IgD-negative memory B cell (primary cell): ENCODE data around the gene MAPK1. TPM values are rescaled to one million over a fixed set of nuclear protein-coding genes. Genes with fewer than 3 reads are reported as not detected.
A peak's percentile ranks its signal among the peaks of the same experiment; 100 is the strongest.
"Not testable (repeated sequence)": the region's sequence is repeated elsewhere in the genome, so short reads cannot be mapped to it uniquely, and the experiment has no call there.

Experiments
- H3K27ac Mint-ChIP-seq, 3 donors: one replicate each; pipeline ENCODE4 v1.8.0; 2020 to 2022; ENCODE audit warnings: mild to moderate bottlenecking in 3 of 3, mixed read lengths in 3 of 3, moderate library complexity in 1 of 3
- H3K27me3 Mint-ChIP-seq: one replicate; pipeline ENCODE4 v1.8.0; 2021; ENCODE audit warnings: mixed read lengths
- H3K36me3 Mint-ChIP-seq: one replicate; pipeline ENCODE4 v1.8.0; 2020; ENCODE audit warnings: mild to moderate bottlenecking, mixed read lengths
- H3K4me1 Mint-ChIP-seq, 3 donors: one replicate each; pipeline ENCODE4 v1.8.0; 2020 to 2022; ENCODE audit warnings: mixed read lengths in 3 of 3, mild to moderate bottlenecking in 1 of 3
- H3K4me3 Mint-ChIP-seq, 4 donors: one replicate each; pipeline ENCODE4 v1.8.0; 2020 to 2022; ENCODE audit warnings: mild to moderate bottlenecking in 4 of 4, mixed read lengths in 4 of 4, moderate library complexity in 3 of 4
- H3K9me3 Mint-ChIP-seq, 3 donors: one replicate each; pipeline ENCODE4 v1.8.0; 2020 to 2021; ENCODE audit warnings: mixed read lengths in 3 of 3, mild to moderate bottlenecking in 1 of 3
- polyA plus RNA-seq: library from polyadenylated mRNA; unstranded; fragments of 300-500 nt; fragmentation: Illumina TruSeq; gene quantifications from one replicate; pipeline ENCODE4 v1.2.3, GENCODE V29; 2021

MAPK1 gene
- polyA plus RNA-seq, 1 donor from 2014 or later = 41.2 TPM

DNA sequence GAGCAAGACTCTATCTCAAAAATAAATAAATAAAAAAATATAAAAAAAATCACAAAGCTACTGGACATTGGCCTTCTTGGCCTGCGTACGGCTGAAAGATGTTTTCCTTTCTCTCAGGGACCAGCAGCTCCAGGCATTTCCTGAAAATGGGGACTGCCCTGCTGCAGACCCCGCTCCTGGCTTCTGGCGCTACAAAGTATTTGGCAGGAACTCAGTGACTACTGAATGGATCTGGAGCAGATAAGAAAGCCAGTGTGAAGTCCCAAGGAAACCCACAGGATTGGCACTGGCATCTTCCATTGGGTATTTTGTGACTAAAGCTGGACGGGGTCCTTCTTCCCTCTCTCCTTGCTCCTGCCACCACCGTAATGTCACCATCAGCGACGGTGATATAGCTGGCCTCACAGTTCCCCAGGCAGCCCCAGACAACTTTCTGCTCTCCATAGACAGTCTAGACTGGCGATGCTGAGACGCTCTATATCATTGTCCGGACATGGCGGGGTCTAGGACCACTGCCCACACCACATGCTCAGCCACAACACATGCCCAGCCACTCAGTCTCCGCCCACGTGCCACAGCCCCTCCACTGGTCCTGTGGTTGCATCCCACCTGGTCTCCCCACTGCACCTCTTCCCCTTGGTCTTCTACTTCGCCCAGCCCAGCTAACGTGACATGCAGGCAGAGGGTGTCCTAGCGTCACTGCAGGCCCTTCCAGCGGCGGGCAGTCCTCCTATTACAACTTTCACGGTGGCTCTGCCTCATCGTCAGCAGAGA is 109.2 kb downstream of the MAPK1 start:
- H3K4me1 Mint-ChIP-seq = peaks cover 7 to 13% (median 10%) of the 10 kb centered on the region in 3 donors

GRCh38 chr22:21755851-21756284 is 111.6 kb downstream of the MAPK1 start:
- Mint-ChIP-seq H3K27ac (peak overlapping the region in 1 of 3 donors; percentile 26), H3K4me1 (peaks cover 7 to 13% (median 10%) of the 10 kb centered on the region in 3 donors), H3K36me3 (peaks cover 5% of the 10 kb centered on the region), H3K4me3 (peak overlapping the region in 1 of 4 donors; percentile 48), H3K9me3 (no peaks in the 10 kb centered on the region), H3K27me3 (no peaks in the 10 kb centered on the region)

More for the DNA sequence above, 109.2 kb downstream of the MAPK1 start:
- Mint-ChIP-seq H3K27me3 (no peaks in the 10 kb centered on the region), H3K4me3 (peak overlapping the region in 1 of 4 donors; percentile 49), H3K27ac (peak overlapping the region in 1 of 3 donors; percentile 26), H3K36me3 (peaks cover 8% of the 10 kb centered on the region), H3K9me3 (no peaks in the 10 kb centered on the region)

- Mint-ChIP-seq H3K4me3 (peak overlapping the region in 2 of 4 donors; percentile 20 to 50), H3K9me3 (no peaks in the 10 kb centered on the region), H3K27ac (peak overlapping the region in 2 of 3 donors; percentile 30 to 67), H3K27me3 (no peaks in the 10 kb centered on the region), H3K36me3 (peaks cover 5% of the 10 kb centered on the region), H3K4me1 (peaks cover 7 to 13% (median 10%) of the 10 kb centered on the region in 3 donors)
Measured at GRCh38 chr22:21754523-21754922, 112.9 kb downstream of the MAPK1 start.

DNA sequence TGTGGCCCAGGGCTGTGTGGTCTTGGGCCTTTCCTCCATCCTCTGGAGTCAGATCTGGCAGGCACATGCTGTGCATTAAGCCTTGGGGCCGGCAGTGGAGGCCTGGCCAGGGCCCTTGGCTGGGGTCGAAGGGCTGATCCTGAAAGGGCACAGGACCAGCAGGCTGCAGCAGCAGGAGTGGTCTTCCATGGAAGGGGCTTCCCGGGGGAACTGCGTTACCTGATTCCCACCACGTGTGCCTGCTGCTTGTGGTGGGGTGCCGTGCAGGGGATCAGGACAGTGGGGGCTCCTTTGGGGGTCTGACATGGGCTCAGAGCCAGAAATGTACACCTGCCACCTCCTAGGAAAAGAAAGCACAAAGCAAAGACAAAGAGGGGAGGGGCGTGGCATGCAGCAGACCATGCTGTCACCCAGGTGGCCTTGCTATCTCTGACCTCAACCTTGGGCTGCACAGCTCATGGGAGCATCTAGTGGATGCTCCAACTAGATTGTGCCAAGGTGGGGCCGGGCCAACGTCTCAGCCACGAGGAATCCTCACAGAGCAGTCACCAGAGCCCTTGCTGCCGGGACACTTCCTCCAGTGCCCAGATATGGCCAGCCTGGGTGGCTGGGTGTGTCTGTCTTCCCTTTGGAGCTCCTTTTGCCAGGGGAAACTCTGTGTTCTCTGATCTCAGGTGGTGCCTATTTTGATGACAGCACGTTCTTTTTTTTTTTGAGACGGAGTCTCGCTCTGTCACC is 113.9 kb downstream of the MAPK1 start:
- H3K9me3 Mint-ChIP-seq = no peaks in the 10 kb centered on the region
- H3K4me3 Mint-ChIP-seq = no peak overlapping the region
- no peaks in the 10 kb centered on the region for H3K27me3 Mint-ChIP-seq
- peaks cover 8 to 13% (median 10%) of the 10 kb centered on the region in 3 donors for H3K4me1 Mint-ChIP-seq
- peak overlapping the region in 1 of 3 donors; percentile 30 for H3K27ac Mint-ChIP-seq
- H3K36me3 Mint-ChIP-seq = peaks cover 5% of the 10 kb centered on the region

DNA sequence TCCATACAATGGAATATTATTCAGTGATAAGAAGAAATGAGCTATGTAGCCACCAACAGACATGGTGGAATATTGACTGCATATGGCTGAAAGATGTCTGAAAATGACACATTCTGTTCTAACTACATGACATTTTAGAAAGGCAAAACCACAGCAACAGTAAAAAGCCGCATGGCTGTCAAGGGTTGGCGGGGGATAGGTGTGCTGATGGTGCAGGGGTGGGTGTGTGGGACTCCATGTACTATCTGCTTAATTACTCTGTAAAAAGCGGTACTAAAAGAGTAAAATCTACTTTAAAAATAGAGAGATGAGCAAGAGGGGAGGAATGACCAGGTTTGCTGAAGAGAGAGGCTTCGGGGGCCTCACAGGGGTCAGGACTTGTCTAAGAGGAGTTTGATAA is 115.2 kb downstream of the MAPK1 start:
- peaks cover 9 to 13% (median 10%) of the 10 kb centered on the region in 3 donors for H3K4me1 Mint-ChIP-seq
- H3K4me3 Mint-ChIP-seq = no peak overlapping the region
- no peak overlapping the region for H3K27ac Mint-ChIP-seq
- no peaks in the 10 kb centered on the region for H3K27me3 Mint-ChIP-seq
- peaks cover 2% of the 10 kb centered on the region for H3K36me3 Mint-ChIP-seq
- no peaks in the 10 kb centered on the region for H3K9me3 Mint-ChIP-seq

DNA sequence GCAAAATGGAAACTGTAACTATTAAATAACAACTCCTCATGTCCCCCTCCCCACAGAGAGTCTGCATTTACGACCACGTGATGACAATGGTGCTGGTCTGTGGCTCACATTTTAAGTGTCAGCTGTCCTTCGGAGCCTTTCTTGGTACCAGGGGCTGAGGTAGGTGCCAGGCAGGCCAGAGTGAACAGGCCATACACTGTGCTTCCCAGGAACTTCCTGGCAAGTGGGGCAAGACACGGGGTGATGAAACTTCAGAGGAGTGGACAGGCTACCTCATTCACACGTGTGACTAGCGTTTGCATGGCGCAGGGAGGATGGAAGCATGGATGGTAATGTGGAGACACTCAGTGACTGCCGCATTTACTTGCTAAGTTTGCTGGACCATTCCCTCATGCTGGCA is 121.5 kb downstream of the MAPK1 start:
- H3K4me3 Mint-ChIP-seq = no peak overlapping the region
- no peaks in the 10 kb centered on the region for H3K9me3 Mint-ChIP-seq
- no peaks in the 10 kb centered on the region for H3K27me3 Mint-ChIP-seq
- H3K4me1 Mint-ChIP-seq = peaks cover 0 to 3% (median 0%) of the 10 kb centered on the region in 3 donors
- H3K27ac Mint-ChIP-seq = no peak overlapping the region
- no peaks in the 10 kb centered on the region for H3K36me3 Mint-ChIP-seq

DNA sequence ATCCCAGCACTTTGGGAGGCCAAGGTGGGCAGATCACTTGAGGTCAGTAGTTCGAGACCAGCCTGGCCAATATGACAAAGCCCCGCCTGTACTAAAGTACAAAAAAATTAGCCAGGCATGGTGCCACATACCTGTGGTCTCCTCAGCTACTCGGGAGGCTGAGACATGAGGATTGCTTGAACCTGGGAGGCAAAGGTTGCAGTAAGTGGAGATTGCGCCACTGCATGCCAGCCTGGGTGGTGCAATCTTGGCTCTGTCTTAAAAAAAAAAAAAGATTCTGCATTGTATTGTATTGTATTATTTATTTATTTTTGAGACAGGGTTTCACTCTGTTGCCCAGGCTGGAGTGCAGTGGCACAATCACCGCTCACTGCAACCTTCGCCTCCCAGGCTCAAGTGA is 122.5 kb downstream of the MAPK1 start:
- not testable (repeated sequence) for H3K36me3 Mint-ChIP-seq, H3K27ac Mint-ChIP-seq, H3K4me3 Mint-ChIP-seq, H3K27me3 Mint-ChIP-seq, H3K4me1 Mint-ChIP-seq, H3K9me3 Mint-ChIP-seq

- H3K27me3 Mint-ChIP-seq = no peaks in the 10 kb centered on the region
Measured at GRCh38 chr22:21741790-21742189, 125.7 kb downstream of the MAPK1 start.

DNA sequence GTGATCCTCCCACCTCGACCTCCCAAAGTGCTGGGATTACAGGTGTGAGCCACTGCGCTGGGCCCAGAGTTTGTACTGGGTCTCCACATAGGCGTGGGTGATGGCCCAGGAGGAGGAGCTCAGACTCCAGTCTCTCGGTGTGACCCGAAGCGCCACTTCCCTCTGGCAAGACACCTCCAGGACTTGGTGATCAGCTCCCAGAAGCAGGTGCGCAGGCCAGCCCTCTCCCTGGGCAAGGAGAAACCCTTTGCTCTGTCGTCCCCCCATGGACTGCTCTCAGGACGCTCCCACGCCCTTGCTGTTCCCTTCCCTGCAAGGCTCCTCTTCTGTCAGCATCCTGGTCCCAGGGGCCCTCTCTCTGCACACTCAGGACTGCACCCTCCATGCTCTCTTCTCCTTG is 126.4 kb downstream of the MAPK1 start:
- no peaks in the 10 kb centered on the region for H3K9me3 Mint-ChIP-seq
- H3K27ac Mint-ChIP-seq = no peak overlapping the region
- peaks cover 2% of the 10 kb centered on the region for H3K36me3 Mint-ChIP-seq
- no peak overlapping the region for H3K4me3 Mint-ChIP-seq
- H3K4me1 Mint-ChIP-seq = peaks cover 0 to 11% (median 7%) of the 10 kb centered on the region in 3 donors
- H3K27me3 Mint-ChIP-seq = no peaks in the 10 kb centered on the region

More at GRCh38 chr22:21741790-21742189, 125.7 kb downstream of the MAPK1 start:
- Mint-ChIP-seq H3K4me1 (peaks cover 0 to 11% (median 7%) of the 10 kb centered on the region in 3 donors), H3K27ac (no peak overlapping the region), H3K9me3 (no peaks in the 10 kb centered on the region), H3K36me3 (peaks cover 2% of the 10 kb centered on the region), H3K4me3 (no peak overlapping the region)

DNA sequence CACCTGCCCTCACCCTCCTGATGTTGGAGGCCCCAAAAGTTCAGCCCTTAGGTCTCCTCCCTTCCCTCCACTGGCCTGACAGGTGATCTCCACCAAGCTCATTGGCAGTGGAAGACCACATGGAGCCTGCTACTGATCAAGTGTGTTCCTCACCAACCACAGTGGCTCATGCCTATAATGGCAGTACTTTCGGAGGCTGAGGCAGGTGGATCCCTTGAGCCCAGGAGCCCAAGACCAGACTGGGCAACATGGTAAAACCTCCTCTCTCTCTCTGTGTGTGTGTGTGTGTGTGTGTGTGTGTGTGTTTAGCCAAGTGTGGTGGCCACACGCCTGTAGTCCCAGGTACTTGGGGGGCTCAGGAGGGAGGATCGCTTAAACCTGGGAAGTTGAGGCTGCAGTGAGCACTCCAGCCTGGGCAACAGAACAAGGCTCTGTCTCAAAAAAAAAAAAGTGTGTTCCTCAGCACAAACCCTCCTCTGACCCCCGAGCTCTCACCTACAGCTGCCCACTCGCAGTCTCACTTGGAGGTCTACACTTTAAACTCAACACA is 127.5 kb downstream of the MAPK1 start:
- peak overlapping the region in 1 of 4 donors; percentile 56 for H3K4me3 Mint-ChIP-seq

GRCh38 chr22:21738966-21739365 is 128.5 kb downstream of the MAPK1 start:
- Mint-ChIP-seq H3K27ac (peak overlapping the region in 1 of 3 donors; percentile 57), H3K27me3 (no peaks in the 10 kb centered on the region), H3K4me3 (peak overlapping the region in 1 of 4 donors; percentile 41), H3K4me1 (peaks cover 12 to 16% (median 13%) of the 10 kb centered on the region in 3 donors), H3K36me3 (peaks cover 2% of the 10 kb centered on the region), H3K9me3 (no peaks in the 10 kb centered on the region)

More for the DNA sequence above, 127.5 kb downstream of the MAPK1 start:
- peak overlapping the region in 2 of 3 donors; percentile 43 to 57 for H3K27ac Mint-ChIP-seq
- H3K36me3 Mint-ChIP-seq = peaks cover 2% of the 10 kb centered on the region
- no peaks in the 10 kb centered on the region for H3K27me3 Mint-ChIP-seq
- H3K9me3 Mint-ChIP-seq = no peaks in the 10 kb centered on the region
- peaks cover 4 to 11% (median 7%) of the 10 kb centered on the region in 3 donors for H3K4me1 Mint-ChIP-seq

DNA sequence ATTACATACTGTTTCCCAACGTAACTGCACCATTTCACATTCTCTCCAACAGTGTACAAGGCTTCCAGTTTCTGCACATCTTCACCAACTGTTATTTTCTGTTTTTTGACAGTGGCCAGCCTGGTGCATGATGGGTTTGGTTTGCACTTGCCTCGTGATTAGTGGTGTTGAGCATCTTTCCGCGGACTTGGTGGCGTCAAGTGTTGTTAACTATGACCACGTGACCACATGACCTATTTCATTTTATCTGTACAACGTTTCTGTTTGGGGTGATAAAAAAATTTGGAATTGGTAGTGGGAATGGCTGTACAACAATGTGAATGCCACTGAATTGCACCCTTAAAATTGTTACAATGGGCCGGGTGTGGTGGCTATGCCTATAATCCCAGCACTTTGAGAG is 129.4 kb downstream of the MAPK1 start:
- Mint-ChIP-seq H3K4me3 (peak overlapping the region in 2 of 4 donors; percentile 25 to 68), H3K27me3 (no peaks in the 10 kb centered on the region), H3K36me3 (peaks cover 2% of the 10 kb centered on the region)

GRCh38 chr22:21736948-21737347 is 130.5 kb downstream of the MAPK1 start:
- no peaks in the 10 kb centered on the region for H3K27me3 Mint-ChIP-seq
- H3K4me1 Mint-ChIP-seq = peaks cover 12 to 19% (median 13%) of the 10 kb centered on the region in 3 donors
- peaks cover 2% of the 10 kb centered on the region for H3K36me3 Mint-ChIP-seq
- H3K9me3 Mint-ChIP-seq = no peaks in the 10 kb centered on the region
- peak overlapping the region in 3 of 4 donors; percentile 68 to 77 (median 72) for H3K4me3 Mint-ChIP-seq
- H3K27ac Mint-ChIP-seq = peak overlapping the region in 1 of 3 donors; percentile 66

More for the DNA sequence above, 129.4 kb downstream of the MAPK1 start:
- H3K9me3 Mint-ChIP-seq = no peaks in the 10 kb centered on the region
- peak overlapping the region in 1 of 3 donors; percentile 66 for H3K27ac Mint-ChIP-seq
- H3K4me1 Mint-ChIP-seq = peaks cover 12 to 19% (median 13%) of the 10 kb centered on the region in 3 donors

GRCh38 chr22:21736084-21736642 is 131.3 kb downstream of the MAPK1 start:
- Mint-ChIP-seq H3K4me3 (peak overlapping the region; percentile 9 to 97 (median 68)), H3K27ac (peak overlapping the region in 1 of 3 donors; percentile 97), H3K4me1 (peaks cover 12 to 24% (median 13%) of the 10 kb centered on the region in 3 donors)

More at GRCh38 chr22:21736084-21736642, 131.3 kb downstream of the MAPK1 start:
- peaks cover 2% of the 10 kb centered on the region for H3K36me3 Mint-ChIP-seq
- no peaks in the 10 kb centered on the region for H3K9me3 Mint-ChIP-seq
- no peaks in the 10 kb centered on the region for H3K27me3 Mint-ChIP-seq
